Neural cell (in vitro differentiated cells): ENCODE results near the gene PRTFDC1.

Experiments used
- CTCF ChIP-seq: fragments of 450-650 bp; IDR thresholded peaks from 2 replicates; pipeline ENCODE4 v1.5.1; 2014; ENCODE audit warnings: antibody characterized with exemption, mild to moderate bottlenecking, moderate library complexity; ENCODE audit not compliant: poor library complexity, severe bottlenecking
- EP300 ChIP-seq: fragments of 450-650 bp; conservative IDR thresholded peaks from 2 replicates; pipeline ENCODE4 v1.6.1; 2014; ENCODE audit warnings: antibody characterized with exemption, mild to moderate bottlenecking, moderate library complexity; ENCODE audit not compliant: poor library complexity, severe bottlenecking
- EZH2 ChIP-seq: fragments of 200-600, 300-800 bp; shearing (Covaris generic), sonication (generic); IDR thresholded peaks from 2 replicates; pipeline ENCODE4 v1.6.1; 2014; ENCODE audit warnings: antibody characterized with exemption, low read length, borderline replicate concordance, mild to moderate bottlenecking; ENCODE audit not compliant: insufficient read depth, poor library complexity, severe bottlenecking
- POLR2AphosphoS5 ChIP-seq: IDR thresholded peaks from 2 replicates; pipeline ENCODE4 v1.6.1; 2012
- RAD21 ChIP-seq: fragments of 450-650 bp; conservative IDR thresholded peaks from 2 replicates; pipeline ENCODE4 v1.6.1; 2014; ENCODE audit warnings: antibody characterized with exemption, mild to moderate bottlenecking, moderate library complexity
- SMC3 ChIP-seq: fragments of 450-650 bp; conservative IDR thresholded peaks from 2 replicates; pipeline ENCODE4 v1.6.1; 2014; ENCODE audit warnings: antibody characterized with exemption, mild to moderate bottlenecking, moderate library complexity; ENCODE audit not compliant: poor library complexity
- TAF1 ChIP-seq: IDR thresholded peaks from 2 replicates; pipeline ENCODE4 v1.6.1; 2012; ENCODE audit warnings: low read depth

- TF ChIP-seq CTCF (no peak), TAF1 (no peak), EP300 (no peak), POLR2AphosphoS5 (no peak), RAD21 (no peak), EZH2 (no peak), SMC3 (no peak)
These were observed 150.0 kb downstream of the PRTFDC1 start for GRCh38 chr10:24802378-24802777.
